Measurements from ENCODE around the gene MBNL1.

- TF ChIP-seq CTCF (IDR thresholded peaks at IDR 0.05) (no peak), ZFX (IDR thresholded peaks at IDR 0.05; ENCODE audit: borderline replicate concordance) (no peak)
Observed at GRCh38 chr3:152251916-152252315, 16.8 kb upstream of the MBNL1 start.
